HG03521 (cell line): ENCODE results near the gene TBCK.
"Not testable (repeated sequence)": the region's sequence is repeated elsewhere in the genome, so short reads cannot be mapped to it uniquely, and the experiment has no call there.

Experiments
- ATAC-seq: cut with Tn5 transposase; IDR thresholded peaks from one replicate; pipeline ENCODE4 v1.9.1; 2021; ENCODE audit warnings: mild to moderate bottlenecking, moderate library complexity; ENCODE audit not compliant: unreplicated experiment

The TBCK gene

GRCh38 chr4:106238820-106239420 lies 77.1 kb downstream of the TBCK start:
- peak; percentile 96 for ATAC-seq

- ATAC-seq, result no peak
Measured at GRCh38 chr4:106231931-106232330, 84.1 kb downstream of the TBCK start.

GRCh38 chr4:106222548-106222947 lies 93.5 kb downstream of the TBCK start:
- ATAC-seq, result no peak

GRCh38 chr4:106213291-106213690 lies 102.7 kb downstream of the TBCK start:
- not testable (repeated sequence) for ATAC-seq

- ATAC-seq, result no peak
Measured at GRCh38 chr4:106210021-106210420, 106.0 kb downstream of the TBCK start.

DNA sequence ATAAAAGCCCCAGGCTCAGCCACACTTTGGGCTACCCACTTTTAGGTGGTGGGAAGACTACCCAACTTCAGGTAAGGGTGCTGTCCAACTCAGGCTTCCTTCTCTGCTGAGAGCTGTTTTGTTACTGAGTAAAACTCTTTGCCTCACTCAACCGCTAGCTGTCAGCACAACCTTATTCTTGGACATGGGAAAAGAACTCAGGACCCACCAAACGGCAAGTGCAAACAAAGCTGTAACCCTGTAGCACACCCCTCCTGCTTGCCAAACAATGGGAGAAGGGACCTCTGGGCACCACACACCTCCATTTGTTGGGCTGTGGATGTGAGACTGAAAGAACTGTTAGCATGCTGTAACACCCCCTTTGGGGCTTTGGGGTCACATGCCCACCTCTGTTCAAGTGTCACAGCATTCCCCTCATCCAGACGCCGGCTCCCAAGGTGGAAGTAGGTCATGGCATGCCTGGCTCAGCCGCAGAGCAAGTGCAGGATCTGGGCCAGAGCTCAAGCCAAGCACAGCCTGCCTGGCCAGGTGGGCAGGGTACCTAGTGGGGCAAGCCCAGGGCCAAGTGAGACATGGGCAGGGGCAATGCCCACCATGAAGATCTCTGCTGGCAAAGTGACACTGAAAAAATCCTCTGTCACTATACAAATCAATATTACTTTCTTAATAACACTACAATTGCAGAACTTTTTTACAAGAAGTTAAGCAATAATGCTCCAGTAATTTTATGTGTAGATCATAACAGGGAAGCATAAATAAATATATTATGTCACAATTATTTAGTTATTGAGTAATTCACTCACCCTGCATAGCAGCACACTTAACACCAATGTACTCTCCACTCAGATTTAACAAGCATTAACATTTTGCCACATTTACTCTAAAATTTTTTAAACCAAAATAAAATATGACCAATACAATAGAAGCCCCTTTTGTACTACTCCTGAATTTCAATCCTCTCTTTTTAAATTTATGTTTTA lies 107.2 kb downstream of the TBCK start:
- ATAC-seq, result no peak

GRCh38 chr4:106201373-106201772 lies 114.6 kb downstream of the TBCK start:
- ATAC-seq, result no peak

GRCh38 chr4:106195435-106195950 lies 120.5 kb downstream of the TBCK start:
- ATAC-seq, result no peak

DNA sequence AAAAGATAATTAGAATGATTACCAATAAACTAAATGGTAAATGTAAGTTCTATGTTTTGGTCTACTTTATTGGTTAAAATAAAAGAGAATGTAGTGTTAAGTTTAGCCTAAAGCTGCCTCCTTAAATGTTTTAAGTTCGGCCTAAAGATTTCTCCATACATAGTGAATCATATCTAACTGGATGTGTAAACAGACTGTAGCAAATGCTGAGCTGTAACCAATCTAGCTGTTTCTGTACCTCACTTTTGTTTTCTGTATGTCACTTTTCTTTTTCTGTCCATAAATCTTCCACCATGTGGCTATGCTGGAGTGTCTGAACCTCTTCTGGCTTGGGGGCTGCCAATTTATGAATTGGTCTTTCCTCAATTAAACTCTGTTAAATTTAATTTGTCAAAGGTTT lies 121.2 kb downstream of the TBCK start:
- no peak for ATAC-seq

DNA sequence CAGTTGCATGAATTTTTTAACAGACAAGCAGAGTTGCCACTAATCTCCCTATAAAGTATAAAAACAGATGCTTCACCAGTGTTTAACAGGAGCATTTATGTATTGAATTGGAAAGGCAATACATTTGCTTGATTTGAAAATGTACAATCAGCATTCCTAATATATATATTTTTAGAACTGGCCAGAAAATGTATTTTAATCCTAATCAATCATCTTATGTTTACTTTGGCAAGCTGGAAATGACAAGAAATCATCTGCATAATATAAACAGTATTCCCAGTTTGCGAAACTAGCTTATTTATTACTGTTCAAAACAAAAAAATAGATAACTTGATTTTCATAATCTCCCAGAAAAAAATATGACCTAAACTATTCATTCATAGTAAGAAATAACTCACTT lies 123.9 kb downstream of the TBCK start:
- no peak for ATAC-seq

DNA sequence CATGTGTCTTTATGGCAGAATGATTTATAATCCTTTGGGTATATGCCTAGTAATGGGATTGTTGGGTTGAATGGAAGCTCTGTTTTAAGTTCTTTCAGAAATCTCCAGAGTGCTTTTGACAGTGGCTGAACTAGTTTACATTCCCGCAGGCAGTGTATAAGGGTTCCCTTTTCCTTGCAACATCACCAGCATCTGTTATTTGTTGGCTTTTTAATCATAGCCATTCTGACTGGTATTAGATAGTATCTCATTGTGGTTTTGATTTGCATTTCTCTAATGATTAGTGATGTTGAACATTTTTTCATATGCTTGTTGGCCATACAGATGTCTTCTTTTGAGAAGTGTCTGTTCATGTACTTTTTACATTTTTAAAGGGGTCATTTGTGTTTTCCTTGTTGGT lies 129.8 kb downstream of the TBCK start:
- no peak for ATAC-seq

DNA sequence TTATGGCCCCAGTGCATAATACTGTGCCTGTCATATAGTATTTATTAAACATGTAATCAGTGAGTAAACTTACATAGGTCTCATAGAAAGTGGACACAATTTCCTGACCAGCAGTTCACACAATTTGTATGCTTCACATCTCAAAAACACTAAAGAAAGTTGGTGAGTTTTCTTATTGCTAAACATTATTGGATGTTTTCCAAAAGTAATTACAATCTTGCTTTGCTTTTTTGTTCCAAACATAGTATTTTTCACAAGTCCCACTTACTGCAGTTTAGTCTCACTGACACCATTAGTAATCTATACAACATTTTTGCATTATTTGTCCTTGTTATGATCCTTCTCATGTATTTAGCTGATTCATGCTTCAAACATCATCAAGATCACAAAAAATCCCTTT lies 132.5 kb downstream of the TBCK start:
- no peak for ATAC-seq

GRCh38 chr4:106172861-106173260 lies 143.1 kb downstream of the TBCK start:
- ATAC-seq, result no peak

GRCh38 chr4:106165351-106166010 lies 150.5 kb downstream of the TBCK start:
- no peak for ATAC-seq

DNA sequence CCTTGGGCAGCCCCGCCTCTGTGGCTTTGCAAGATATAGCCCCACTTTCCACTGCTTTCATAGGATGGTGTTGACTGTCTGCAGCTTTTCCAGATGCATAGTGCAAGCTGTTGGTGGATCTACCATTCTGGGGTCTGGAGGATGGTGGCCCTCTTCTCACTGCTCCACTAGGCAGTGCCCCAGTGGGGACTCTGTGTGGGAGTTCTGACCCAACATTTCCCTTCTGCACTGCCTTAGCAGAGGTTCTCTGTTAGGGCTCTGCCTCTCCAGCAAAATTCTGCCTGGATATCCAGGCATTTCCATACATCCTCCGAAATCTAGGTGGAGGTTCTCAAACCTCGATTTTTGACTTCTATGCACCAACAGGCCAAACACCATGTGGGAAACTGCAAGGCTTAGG lies 153.7 kb downstream of the TBCK start:
- no peak for ATAC-seq

DNA sequence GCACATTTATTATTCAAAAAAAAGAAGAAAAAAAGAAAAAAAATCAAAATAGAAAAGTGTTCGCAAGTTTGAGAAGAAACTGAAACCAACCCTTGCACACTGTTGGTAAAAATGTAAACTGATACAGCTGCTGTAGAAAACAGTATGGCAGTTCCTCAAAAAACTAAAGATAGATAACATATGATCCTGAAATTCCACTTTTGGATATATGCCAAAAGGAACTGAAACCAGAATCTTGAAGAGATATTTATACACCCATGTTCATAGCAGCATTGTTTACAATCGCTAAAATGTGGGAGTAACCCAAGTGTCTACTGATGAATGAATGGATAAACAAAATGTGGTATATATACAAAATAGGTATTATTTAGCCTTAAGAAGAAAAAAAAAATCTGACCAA lies 155.4 kb downstream of the TBCK start:
- ATAC-seq, result no peak

- no peak for ATAC-seq
Measured at GRCh38 chr4:106149911-106150310, 166.1 kb downstream of the TBCK start.

GRCh38 chr4:106149026-106149425 lies 167.0 kb downstream of the TBCK start:
- ATAC-seq, result no peak

DNA sequence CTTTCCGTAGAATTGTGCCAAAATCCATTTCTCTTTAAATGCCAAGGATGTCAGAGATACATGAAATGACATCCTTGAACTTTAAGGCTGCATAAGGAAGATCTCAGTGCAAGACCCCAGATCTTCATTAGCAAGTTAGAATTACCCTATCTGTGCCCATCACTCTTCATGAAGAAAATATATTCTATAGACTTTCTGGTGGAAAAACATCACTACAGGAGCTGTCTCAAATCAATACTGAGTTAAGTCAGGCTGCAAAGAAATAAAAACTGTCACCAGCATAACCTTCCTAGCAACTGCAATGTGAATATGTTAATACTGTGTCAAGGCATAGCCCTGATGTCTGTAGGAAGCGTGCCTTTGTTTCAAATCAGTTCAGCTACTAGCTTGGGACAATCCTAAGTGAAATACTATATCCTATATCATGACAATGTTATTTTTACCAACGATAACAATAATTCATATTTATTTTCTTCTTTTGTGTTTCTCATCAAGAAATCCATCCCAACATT lies 173.3 kb downstream of the TBCK start:
- no peak for ATAC-seq

DNA sequence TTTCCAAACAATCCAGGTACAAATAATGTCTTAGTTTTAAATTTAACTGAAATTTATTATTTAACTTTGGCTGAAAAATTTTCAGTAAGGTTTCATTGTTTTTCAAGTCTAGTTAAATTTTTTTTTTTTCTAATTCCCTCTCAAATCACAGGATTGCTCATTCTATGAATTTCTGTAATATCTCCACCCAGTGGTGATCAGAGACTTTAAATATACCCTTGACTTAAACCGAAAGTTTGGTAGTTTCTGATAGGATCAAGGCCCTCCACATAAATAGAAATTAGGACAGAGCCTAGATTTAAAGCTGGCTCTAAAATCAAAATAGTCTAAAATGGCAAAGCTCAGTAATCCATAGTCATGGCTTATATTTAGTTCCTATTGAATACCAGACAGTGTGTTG lies 175.4 kb downstream of the TBCK start:
- ATAC-seq, result no peak

GRCh38 chr4:106136777-106137331 lies 179.2 kb downstream of the TBCK start:
- no peak for ATAC-seq
